Karpas-422 (cell line): ENCODE results near the gene BRD1. TPM values are rescaled to one million over a fixed set of nuclear protein-coding genes. Genes with fewer than 3 reads are reported as not detected.
A peak's percentile ranks its signal among the peaks of the same experiment; 100 is the strongest.

ENCODE experiments used
- DNase-seq: peaks from one replicate; pipeline ENCODE4 v3.0.0-alpha.2; 2015
- H2AFZ ChIP-seq: fragments of 200-600 bp; sonication (generic); 2 replicates; pipeline ENCODE4 v1.6.1; 2014; ENCODE audit warnings: antibody characterized with exemption, low read length, mixed read lengths
- H3K27ac ChIP-seq: fragments of 200-600 bp; sonication (generic); 2 replicates; pipeline ENCODE4 v1.5.1; 2014; ENCODE audit warnings: mild to moderate bottlenecking, low read length, moderate library complexity
- H3K27me3 ChIP-seq: fragments of 200-600 bp; sonication (generic); 2 replicates; pipeline ENCODE4 v1.6.1; 2014; ENCODE audit warnings: low read length, mixed read lengths
- H3K36me3 ChIP-seq: fragments of 200-600 bp; sonication (generic); 2 replicates; pipeline ENCODE4 v1.6.1; 2014; ENCODE audit warnings: low read length, mixed read lengths; ENCODE audit not compliant: insufficient read depth
- H3K4me1 ChIP-seq: fragments of 200-600 bp; sonication (generic); 2 replicates; pipeline ENCODE4 v1.6.1; 2014; ENCODE audit warnings: mild to moderate bottlenecking, low read length, mixed read lengths
- H3K4me2 ChIP-seq: fragments of 200-600 bp; sonication (generic); 2 replicates; pipeline ENCODE4 v1.6.1; 2014; ENCODE audit warnings: low read length, low read depth, mild to moderate bottlenecking; ENCODE audit not compliant: poor library complexity, severe bottlenecking
- H3K4me3 ChIP-seq: fragments of 200-600 bp; sonication (generic); 2 replicates; pipeline ENCODE4 v1.5.1; 2014; ENCODE audit warnings: mild to moderate bottlenecking, antibody characterized with exemption, low read length, mixed read lengths
- H3K79me2 ChIP-seq: fragments of 200-600 bp; sonication (generic); 2 replicates; pipeline ENCODE4 v1.6.1; 2014; ENCODE audit warnings: mild to moderate bottlenecking, low read length, mixed read lengths
- H3K9ac ChIP-seq: fragments of 200-600 bp; sonication (generic); 2 replicates; pipeline ENCODE4 v1.6.0; 2014; ENCODE audit warnings: low read length
- H3K9me2 ChIP-seq: fragments of 200-600 bp; sonication (generic), shearing (Covaris generic); replicated peaks from 2 replicates; pipeline ENCODE4 v1.6.0; 2014; ENCODE audit warnings: mild to moderate bottlenecking, low read length, moderate library complexity; ENCODE audit not compliant: insufficient read depth
- H3K9me3 ChIP-seq: fragments of 300-700, 200-600 bp; sonication (generic); 2 replicates; pipeline ENCODE4 v1.6.1; 2014; ENCODE audit warnings: low read length, mixed read lengths
- H4K20me1 ChIP-seq: fragments of 200-600 bp; sonication (generic); 2 replicates; pipeline ENCODE4 v1.6.1; 2014; ENCODE audit warnings: mild to moderate bottlenecking, antibody characterized with exemption, low read length, low read depth; ENCODE audit not compliant: insufficient read depth
- total RNA-seq: library from RNA; depleted of rRNA; stranded (reverse); fragments of >200 nt; shearing (Covaris generic); gene quantifications from 2 replicates; pipeline ENCODE4 v1.2.3, GENCODE V29; 2014; ENCODE audit warnings: low replicate concordance

The BRD1 gene
- total RNA-seq, 1 experiment from 2014 or later: 16.0 TPM

DNA sequence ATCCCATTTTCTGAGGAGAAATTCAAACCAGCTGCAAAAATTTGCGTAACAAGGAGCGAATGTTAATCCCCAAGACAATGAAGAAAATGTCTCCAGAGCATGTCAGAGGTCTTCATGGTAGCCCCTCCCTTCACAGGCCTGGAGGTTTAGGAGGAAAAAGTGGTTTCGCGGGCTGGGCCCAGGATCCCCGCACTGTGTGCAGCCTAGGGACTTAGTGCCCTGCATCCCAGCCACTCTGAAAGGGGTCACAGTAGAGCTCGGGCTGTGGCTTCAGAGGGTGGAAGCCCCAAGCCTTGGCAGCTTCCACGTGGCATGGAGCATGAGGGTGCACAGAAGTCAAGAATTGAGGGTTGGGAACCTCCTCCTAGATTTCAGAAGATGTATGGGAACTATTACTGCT, 87.4 kb downstream of the BRD1 start:
- Histone ChIP-seq H4K20me1 (no peaks in the 10 kb centered on the region), H3K79me2 (no peaks in the 10 kb centered on the region), H3K9me2 (no peaks in the 10 kb centered on the region), H3K4me2 (no peak overlapping the region), H3K4me3 (no peak overlapping the region), H2AFZ (no peak overlapping the region), H3K27ac (no peak overlapping the region), H3K27me3 (no peaks in the 10 kb centered on the region), H3K9ac (no peak overlapping the region), H3K9me3 (peaks cover 6% of the 10 kb centered on the region; the same call in 1 of the 2 replicates), H3K4me1 (no peaks in the 10 kb centered on the region), H3K36me3 (no peaks in the 10 kb centered on the region)
- DNase-seq: no peak

DNA sequence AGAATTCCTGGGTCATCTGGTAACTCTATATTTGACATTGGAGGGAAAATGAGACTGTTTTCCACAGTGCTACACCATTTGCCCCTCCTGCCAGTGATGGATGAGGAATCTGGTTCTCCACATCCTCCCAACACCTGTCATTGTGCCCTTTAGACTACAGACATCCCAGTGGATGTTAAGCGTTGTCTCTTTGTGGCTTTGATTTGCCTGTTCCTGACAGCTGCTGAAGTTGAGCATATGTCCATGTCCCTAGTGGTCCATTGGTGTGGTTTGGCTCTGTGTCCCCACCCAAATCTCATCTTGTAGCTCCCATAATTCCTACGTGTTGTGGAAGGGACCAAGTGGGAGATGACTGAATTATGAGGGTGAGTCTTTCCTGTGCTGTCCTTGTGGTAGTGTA, 88.5 kb downstream of the BRD1 start:
- Histone ChIP-seq H3K4me3 (no peak overlapping the region), H3K27me3 (no peaks in the 10 kb centered on the region), H3K36me3 (no peaks in the 10 kb centered on the region), H3K9me2 (no peaks in the 10 kb centered on the region), H4K20me1 (no peaks in the 10 kb centered on the region), H3K9me3 (no peaks in the 10 kb centered on the region), H3K79me2 (no peaks in the 10 kb centered on the region), H2AFZ (no peak overlapping the region), H3K4me1 (no peaks in the 10 kb centered on the region), H3K27ac (no peak overlapping the region), H3K9ac (no peak overlapping the region), H3K4me2 (no peak overlapping the region)
- no peak for DNase-seq

GRCh38 chr22:49738566-49738965, 89.1 kb downstream of the BRD1 start:
- Histone ChIP-seq H3K4me3 (no peak overlapping the region), H3K36me3 (no peaks in the 10 kb centered on the region), H3K27me3 (no peaks in the 10 kb centered on the region), H3K9me3 (no peaks in the 10 kb centered on the region), H3K9ac (no peak overlapping the region), H3K9me2 (no peaks in the 10 kb centered on the region), H3K4me1 (no peaks in the 10 kb centered on the region), H4K20me1 (no peaks in the 10 kb centered on the region), H2AFZ (no peak overlapping the region), H3K27ac (no peak overlapping the region), H3K79me2 (no peaks in the 10 kb centered on the region), H3K4me2 (no peak overlapping the region)
- DNase-seq: no peak

GRCh38 chr22:49738006-49738405, 89.7 kb downstream of the BRD1 start:
- H3K79me2 ChIP-seq: no peaks in the 10 kb centered on the region

GRCh38 chr22:49737101-49737551, 90.5 kb downstream of the BRD1 start:
- Histone ChIP-seq H4K20me1 (no peaks in the 10 kb centered on the region), H3K4me1 (no peaks in the 10 kb centered on the region), H3K27me3 (no peaks in the 10 kb centered on the region), H3K4me2 (no peak overlapping the region), H3K79me2 (no peaks in the 10 kb centered on the region), H3K27ac (no peak overlapping the region), H2AFZ (no peak overlapping the region), H3K9me2 (no peaks in the 10 kb centered on the region), H3K36me3 (no peaks in the 10 kb centered on the region), H3K9me3 (no peaks in the 10 kb centered on the region), H3K9ac (no peak overlapping the region), H3K4me3 (no peak overlapping the region)
- no peak for DNase-seq

More at GRCh38 chr22:49738006-49738405, 89.7 kb downstream of the BRD1 start:
- H3K27me3 ChIP-seq: no peaks in the 10 kb centered on the region
- no peak overlapping the region for H3K27ac ChIP-seq
- H3K4me2 ChIP-seq: no peak overlapping the region
- no peaks in the 10 kb centered on the region for H3K9me2 ChIP-seq
- H2AFZ ChIP-seq: no peak overlapping the region
- H4K20me1 ChIP-seq: no peaks in the 10 kb centered on the region
- H3K9ac ChIP-seq: no peak overlapping the region
- H3K4me1 ChIP-seq: no peaks in the 10 kb centered on the region
- no peak for DNase-seq
- H3K9me3 ChIP-seq: no peaks in the 10 kb centered on the region
- no peaks in the 10 kb centered on the region for H3K36me3 ChIP-seq
- no peak overlapping the region for H3K4me3 ChIP-seq

DNA sequence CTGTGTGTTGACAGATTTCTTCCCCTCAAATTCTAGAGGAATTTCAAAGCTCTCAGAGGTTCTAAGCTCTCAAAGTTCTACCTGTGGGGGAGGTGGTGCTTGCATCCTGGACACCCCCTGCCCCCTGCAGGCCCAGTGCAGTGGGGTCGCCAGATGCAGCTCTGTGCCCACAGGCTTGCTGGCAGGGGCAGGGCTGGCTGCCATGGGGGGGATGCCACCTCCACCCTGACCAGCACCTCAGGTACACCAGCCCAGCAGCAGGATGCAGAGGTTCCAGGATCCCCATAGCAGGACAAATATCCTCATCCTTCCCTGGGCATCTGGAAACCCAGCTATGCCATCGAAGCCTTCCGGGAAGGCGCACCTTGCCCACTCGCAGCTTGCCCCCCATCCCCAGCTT, 91.1 kb downstream of the BRD1 start:
- Histone ChIP-seq H3K27ac (no peak overlapping the region), H3K9me2 (no peaks in the 10 kb centered on the region), H3K4me3 (no peak overlapping the region), H3K4me2 (no peak overlapping the region), H4K20me1 (no peaks in the 10 kb centered on the region), H3K9me3 (no peaks in the 10 kb centered on the region), H3K79me2 (no peaks in the 10 kb centered on the region), H3K9ac (no peak overlapping the region), H3K36me3 (no peaks in the 10 kb centered on the region), H2AFZ (no peak overlapping the region), H3K4me1 (no peaks in the 10 kb centered on the region), H3K27me3 (no peaks in the 10 kb centered on the region)
- no peak for DNase-seq

DNA sequence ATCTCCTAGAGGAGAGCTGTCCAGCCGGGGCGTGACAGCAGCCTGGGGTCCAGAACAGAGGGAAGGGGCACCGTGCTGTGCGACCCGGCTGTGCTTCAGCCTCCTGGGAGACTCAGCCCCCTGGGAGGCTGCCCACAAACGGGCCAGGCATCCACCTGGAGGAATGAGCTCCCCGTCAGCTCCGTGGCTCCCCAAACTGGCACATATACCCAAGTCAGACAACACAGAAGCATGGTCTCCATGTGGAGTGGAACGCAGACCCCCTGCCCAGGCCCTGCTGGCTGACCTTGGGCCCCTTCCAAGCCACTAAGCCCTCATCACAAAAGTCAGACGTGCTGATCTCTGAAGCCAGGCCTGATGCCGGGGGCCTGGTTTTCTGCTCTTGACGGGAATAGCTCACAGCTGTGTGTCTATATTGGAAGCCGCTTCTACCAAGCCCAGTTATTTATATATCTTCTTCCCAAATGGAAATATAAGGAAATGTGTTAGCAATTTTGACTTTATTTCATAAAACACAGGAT, 91.7 kb downstream of the BRD1 start:
- Histone ChIP-seq H3K79me2 (no peaks in the 10 kb centered on the region), H3K27me3 (no peaks in the 10 kb centered on the region), H3K4me3 (no peak overlapping the region), H3K9ac (no peak overlapping the region), H2AFZ (no peak overlapping the region), H3K9me2 (no peaks in the 10 kb centered on the region), H3K36me3 (no peaks in the 10 kb centered on the region), H3K9me3 (no peaks in the 10 kb centered on the region), H4K20me1 (no peaks in the 10 kb centered on the region), H3K27ac (no peak overlapping the region), H3K4me2 (no peak overlapping the region), H3K4me1 (no peaks in the 10 kb centered on the region)
- DNase-seq: no peak

GRCh38 chr22:49735411-49735900, 92.2 kb downstream of the BRD1 start:
- Histone ChIP-seq H4K20me1 (no peaks in the 10 kb centered on the region), H3K9me2 (no peaks in the 10 kb centered on the region), H3K79me2 (no peaks in the 10 kb centered on the region), H3K4me3 (no peak overlapping the region), H3K4me1 (no peaks in the 10 kb centered on the region), H3K27ac (no peak overlapping the region), H3K4me2 (no peak overlapping the region), H3K9ac (no peak overlapping the region), H3K36me3 (no peaks in the 10 kb centered on the region), H3K9me3 (no peaks in the 10 kb centered on the region), H3K27me3 (no peaks in the 10 kb centered on the region), H2AFZ (no peak overlapping the region)
- DNase-seq: peak; percentile 66
